Fibroblast of peridontal ligament (primary cell): ENCODE data around the gene MPHOSPH6.
"Not testable (repeated sequence)": the region's sequence is repeated elsewhere in the genome, so short reads cannot be mapped to it uniquely, and the experiment has no call there.

Experiments
- DNase-seq: peaks from one replicate; pipeline ENCODE4 v3.0.0-alpha.2; 2010; ENCODE audit errors: extremely low read depth

Gene MPHOSPH6

DNA sequence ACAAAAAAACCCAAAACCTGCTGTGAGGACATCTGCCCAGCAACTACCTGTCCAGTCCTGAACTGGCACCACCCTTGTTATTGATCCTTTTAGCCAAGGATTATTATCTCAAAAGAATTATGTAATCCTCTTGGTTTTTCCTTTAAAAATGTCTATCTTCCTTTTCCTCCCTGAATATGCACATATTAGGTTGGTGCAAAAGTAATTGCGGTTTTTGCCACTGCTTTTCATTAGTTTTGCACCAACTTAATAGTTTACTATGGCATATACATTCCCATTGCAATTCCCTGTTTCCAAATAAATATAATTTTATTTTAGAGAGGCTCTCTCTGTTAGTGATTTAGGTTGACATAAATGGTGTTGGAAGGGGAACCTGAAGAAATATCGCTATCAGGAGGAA, 51.3 kb downstream of the MPHOSPH6 start:
- DNase-seq, result no peak

DNA sequence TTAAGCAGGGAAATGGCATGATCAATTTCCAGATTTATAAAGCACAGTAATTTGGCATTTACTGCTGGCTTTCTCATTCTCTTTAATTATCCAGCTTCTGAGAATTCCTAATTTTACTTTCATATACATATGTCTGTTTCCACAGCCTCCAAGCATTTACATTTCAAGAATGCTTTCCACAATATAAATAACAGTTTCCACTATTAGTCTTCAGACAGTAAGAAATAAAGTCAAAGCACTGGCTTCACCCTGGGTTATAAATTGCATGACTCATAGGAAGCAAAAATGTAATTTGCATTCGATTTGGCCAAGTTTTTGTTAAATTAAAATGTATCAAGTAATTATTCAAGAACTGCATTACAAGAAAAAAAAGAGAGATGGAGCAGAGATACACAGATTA, 53.5 kb downstream of the MPHOSPH6 start:
- DNase-seq, result no peak

DNA sequence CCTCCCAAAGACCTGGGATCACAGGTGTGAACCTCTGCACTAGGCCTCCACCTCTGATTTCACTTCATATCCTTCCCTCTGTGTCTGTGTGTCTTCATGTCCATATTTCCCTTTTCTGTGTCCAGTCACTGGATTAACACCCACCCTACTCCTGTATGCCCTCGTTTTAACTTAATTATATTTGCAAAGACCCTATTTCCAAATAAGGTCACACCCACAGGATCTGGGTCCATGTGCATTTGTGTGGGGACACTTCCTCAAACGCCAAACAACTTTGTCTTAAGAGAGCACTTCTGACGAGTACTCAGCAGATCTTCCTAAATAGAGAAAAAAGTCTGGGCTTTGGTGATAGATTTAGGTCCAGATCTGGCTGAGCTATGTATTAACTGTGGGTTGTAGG, 56.3 kb downstream of the MPHOSPH6 start:
- DNase-seq, result no peak

DNA sequence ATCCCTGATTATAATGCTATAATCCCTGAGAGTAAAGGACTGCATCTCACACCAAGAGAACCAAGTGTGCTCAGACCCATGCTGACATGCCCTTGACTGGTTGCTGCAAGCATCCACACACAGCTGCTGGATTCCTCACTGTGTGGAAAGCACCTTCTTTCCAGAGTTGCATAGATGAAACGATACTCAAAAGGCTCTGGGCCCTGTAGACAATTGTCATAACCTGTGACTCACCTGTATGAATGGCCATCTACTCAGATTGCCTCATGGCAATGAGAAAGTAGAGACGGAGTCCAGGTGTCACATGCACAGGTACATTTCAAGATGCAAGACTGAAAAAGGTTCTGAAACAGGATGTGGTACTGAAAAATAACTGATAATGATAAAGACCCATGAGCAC, 58.1 kb downstream of the MPHOSPH6 start:
- no peak for DNase-seq

DNA sequence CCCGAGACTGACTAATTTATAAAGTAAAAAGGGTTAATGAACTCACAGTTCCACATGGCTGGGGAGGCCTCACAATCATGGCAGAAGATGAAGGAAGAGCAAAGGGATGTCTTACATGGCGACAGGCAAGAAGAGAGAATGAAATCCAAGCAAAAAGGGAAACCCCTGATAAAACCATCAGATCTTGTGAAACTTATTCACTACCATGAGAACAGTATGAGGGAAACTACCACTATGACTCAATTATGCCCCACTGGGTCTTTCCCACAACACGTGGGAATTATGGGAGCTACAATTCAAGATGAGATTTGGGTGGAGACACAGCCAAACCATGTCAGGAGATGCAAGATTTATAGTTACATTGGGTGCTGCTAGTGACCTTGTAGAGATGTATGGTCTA, 60.8 kb downstream of the MPHOSPH6 start:
- DNase-seq, result not testable (repeated sequence)

DNA sequence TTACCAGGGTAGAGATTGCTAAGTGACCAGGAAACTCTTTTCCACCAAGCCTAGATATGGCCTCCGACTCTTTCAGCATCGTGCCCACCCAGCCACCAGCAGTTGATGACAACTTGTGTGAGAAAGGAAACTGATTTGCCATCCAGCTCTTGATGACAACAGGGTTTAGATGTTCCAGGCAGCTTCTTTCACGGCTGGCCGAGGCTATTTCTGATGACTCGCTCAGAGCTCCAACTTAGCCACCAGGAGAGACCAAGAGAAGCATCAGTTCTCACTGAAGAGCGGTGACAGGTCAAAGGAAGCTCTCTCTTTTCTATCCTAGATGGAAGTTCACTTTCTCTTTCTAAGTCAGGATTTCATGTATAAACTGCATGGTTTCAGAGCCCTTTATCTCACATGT, 61.2 kb downstream of the MPHOSPH6 start:
- DNase-seq, result no peak

DNA sequence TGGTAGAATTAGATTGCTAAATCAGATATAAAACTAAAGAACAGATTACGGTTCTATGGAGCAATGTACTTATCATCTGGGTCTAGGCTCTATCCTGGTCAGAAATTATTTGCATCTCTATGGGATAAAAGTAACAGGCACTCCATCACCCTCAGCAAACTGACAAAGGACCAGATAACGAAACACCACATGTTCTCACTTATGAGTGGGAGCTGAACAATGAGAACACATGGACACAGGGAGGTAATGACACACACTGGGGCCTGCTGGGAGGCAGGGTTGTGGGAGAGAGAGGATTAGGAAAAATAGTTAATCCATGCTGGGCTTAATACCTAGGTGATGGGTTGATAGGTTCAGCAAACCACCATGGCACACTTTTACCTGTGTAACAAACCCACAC, 61.9 kb downstream of the MPHOSPH6 start:
- DNase-seq, result no peak

DNA sequence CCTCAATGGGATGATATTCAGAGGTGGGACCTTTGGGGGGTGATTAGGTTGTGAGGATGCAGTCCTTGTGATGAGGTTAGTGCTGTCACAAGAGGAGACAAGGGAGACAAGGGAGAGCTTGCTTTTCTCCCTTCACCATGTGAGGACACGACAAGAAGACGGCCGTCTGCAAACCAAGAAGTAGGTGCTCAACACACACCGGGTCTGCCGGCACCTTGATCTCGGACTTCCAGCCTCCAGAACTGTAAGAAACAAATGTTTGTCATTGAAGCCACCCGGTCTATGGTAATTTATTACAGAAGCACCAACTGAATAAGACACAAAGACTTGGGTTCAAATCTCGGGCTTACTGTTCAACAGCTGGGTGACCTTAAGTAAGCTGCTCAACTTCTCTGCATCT, 64.9 kb downstream of the MPHOSPH6 start:
- DNase-seq, result no peak
